HG02943 (cell line): ENCODE data around the gene SLC35F4.
"Not testable (repeated sequence)": the region's sequence is repeated elsewhere in the genome, so short reads cannot be mapped to it uniquely, and the experiment has no call there.

ENCODE experiments used
- ATAC-seq: cut with Tn5 transposase; IDR thresholded peaks from one replicate; pipeline ENCODE4 v1.9.1; 2021; ENCODE audit warnings: mild to moderate bottlenecking, low read depth, moderate library complexity; ENCODE audit not compliant: unreplicated experiment

SLC35F4 gene

GRCh38 chr14:57732463-57733285 is 133.2 kb downstream of the SLC35F4 start:
- no peak for ATAC-seq

- ATAC-seq, result no peak
These were observed 136.4 kb downstream of the SLC35F4 start for GRCh38 chr14:57729208-57730187.

- no peak for ATAC-seq
These were observed 140.4 kb downstream of the SLC35F4 start for GRCh38 chr14:57725399-57726077.

- not testable (repeated sequence) for ATAC-seq
These were observed 143.8 kb downstream of the SLC35F4 start for GRCh38 chr14:57722141-57722540.

- ATAC-seq, result no peak
These were observed 151.4 kb downstream of the SLC35F4 start for GRCh38 chr14:57714487-57714931.

GRCh38 chr14:57712698-57713097 is 153.2 kb downstream of the SLC35F4 start:
- no peak for ATAC-seq

- no peak for ATAC-seq
These were observed 153.8 kb downstream of the SLC35F4 start for GRCh38 chr14:57712102-57712501.

DNA sequence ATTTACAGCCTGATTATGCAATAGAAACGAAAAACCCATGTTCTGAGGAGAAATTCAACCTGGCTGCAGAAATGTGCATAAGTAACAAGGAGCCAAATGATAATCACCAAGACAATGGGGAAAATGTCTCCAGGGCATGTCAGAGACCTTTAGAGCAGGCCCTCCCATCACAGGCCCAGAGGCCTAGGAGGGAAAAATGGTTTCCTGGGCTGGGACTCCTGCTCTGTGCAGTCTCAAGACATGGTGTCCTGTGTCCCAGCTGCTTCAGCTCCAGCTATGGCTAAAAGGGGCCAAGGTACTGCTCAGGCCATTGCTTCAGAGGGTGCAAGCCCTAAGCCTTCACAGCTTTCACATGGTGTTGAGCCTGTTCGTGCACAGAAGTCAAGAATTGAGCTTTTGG is 156.0 kb downstream of the SLC35F4 start:
- no peak for ATAC-seq

- ATAC-seq, result not testable (repeated sequence)
These were observed 156.8 kb downstream of the SLC35F4 start for GRCh38 chr14:57709086-57709485.

- ATAC-seq, result no peak
These were observed 158.7 kb downstream of the SLC35F4 start for GRCh38 chr14:57707219-57707618.

DNA sequence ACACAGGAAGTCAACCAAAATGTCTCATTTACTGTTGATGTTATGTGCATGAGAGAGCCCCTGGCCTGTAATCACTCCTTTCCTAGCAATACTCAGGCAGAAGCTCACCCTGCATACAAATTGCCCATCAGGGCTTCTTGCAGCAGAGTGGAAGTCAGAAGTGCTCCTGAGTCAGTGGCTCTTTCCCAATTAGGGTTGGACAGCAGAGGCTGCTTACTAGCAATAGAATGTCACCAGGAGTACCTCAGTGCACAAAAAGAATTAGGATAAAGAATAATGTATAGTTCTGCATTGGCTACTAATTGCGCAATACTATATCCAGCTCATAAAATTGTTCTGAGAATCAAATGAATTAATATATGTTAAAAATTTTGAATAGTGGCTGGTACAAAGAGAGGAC is 161.1 kb downstream of the SLC35F4 start:
- no peak for ATAC-seq

DNA sequence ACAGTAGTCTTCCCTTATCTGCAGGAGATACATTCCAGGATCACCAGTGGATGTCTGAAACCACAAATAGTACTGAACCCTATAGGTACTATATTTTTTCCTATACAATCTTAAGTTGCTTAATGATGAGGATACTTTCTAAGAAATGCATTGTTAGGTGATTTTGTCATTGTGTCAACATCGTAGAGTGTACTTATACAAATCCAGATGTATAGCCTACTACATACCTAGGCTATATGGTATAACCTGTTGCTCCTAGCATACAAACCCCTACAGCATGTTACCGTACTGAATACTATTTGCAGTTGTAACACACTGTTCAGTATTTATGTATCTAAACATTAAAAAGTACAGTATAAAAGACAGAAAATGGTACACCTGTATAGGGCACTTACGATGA is 165.9 kb downstream of the SLC35F4 start:
- ATAC-seq, result no peak

- ATAC-seq, result no peak
These were observed 173.2 kb downstream of the SLC35F4 start for GRCh38 chr14:57692671-57693070.

GRCh38 chr14:57687416-57687815 is 178.5 kb downstream of the SLC35F4 start:
- ATAC-seq, result no peak

GRCh38 chr14:57686304-57686703 is 179.6 kb downstream of the SLC35F4 start:
- no peak for ATAC-seq

DNA sequence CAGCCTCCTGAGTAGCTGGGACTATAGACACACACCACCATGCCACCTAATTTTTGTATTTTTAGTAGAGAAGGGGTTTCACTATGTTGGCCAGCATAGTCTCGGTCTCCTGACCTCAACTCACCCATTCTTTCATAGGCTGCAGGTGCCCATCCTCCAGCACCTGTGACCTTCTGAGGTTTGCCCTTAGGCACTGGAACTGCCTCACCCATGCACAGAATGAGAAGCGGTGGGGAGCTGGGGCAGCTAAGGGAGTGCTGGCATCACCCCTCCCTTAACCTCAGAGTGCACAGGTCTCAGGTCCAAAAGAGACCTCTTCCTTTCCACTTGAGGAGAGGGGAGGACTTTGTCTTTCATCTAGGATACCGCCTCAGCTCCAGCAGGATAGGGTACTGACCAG is 194.9 kb downstream of the SLC35F4 start:
- no peak for ATAC-seq

DNA sequence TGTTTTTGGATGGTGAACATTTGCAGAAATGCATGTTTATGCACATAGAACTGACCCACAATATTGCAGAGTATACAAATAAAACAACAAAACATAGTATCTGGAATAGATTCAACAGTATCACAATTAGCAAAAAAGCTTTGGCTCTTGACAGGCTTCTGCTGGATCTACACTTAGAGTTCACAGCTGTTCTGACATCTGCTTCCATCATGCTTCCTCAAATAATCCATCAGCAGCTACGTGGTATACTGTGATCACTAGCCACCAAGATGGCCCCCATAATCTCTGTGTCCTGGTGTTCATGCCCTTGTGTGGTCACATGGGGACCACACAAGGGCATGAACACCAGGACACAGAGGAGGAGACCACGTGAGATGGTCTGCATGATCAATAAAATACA is 205.7 kb downstream of the SLC35F4 start:
- ATAC-seq, result no peak

DNA sequence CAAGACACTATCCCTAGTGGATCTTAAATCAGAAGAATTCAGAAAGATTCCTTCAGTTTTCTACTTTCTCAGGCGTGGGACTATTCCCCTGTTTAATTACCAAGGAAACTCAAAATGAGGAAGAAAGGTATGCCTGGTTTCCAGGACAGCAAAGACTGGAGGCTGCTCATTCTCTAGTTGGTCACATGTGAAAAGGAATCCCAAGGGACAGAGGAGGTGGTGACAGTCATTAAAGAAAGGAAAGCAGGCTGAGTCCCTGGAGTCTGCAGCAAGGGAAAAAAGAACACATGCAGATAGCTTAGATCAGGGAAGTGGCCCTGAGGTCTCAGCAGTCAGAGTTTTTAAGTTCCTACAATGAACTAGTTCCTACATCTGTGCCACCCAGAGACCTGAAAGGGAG is 206.8 kb downstream of the SLC35F4 start:
- no peak for ATAC-seq

GRCh38 chr14:57657487-57657886 is 208.4 kb downstream of the SLC35F4 start:
- no peak for ATAC-seq

- no peak for ATAC-seq
These were observed 209.0 kb downstream of the SLC35F4 start for GRCh38 chr14:57656853-57657252.

GRCh38 chr14:57652769-57653168 is 213.1 kb downstream of the SLC35F4 start:
- ATAC-seq, result no peak
